NCI-H146 treated with DMSO at 0.1 percent for 48 hours (cell line): ENCODE results near the gene HOXC9.

Experiments
- DNase-seq: peaks from one replicate; lab custom pipeline; 2025; ENCODE audit not compliant: unreplicated experiment; lab: John Stamatoyannopoulos, UW

The HOXC9 gene

GRCh38 chr12:53986686-53987483, 13.1 kb upstream of the HOXC9 start:
- DNase-seq = no peak

- DNase-seq = no peak
Measured at GRCh38 chr12:53987787-53988230, 12.2 kb upstream of the HOXC9 start.

GRCh38 chr12:53988541-53989226, 11.3 kb upstream of the HOXC9 start:
- no peak for DNase-seq

DNA sequence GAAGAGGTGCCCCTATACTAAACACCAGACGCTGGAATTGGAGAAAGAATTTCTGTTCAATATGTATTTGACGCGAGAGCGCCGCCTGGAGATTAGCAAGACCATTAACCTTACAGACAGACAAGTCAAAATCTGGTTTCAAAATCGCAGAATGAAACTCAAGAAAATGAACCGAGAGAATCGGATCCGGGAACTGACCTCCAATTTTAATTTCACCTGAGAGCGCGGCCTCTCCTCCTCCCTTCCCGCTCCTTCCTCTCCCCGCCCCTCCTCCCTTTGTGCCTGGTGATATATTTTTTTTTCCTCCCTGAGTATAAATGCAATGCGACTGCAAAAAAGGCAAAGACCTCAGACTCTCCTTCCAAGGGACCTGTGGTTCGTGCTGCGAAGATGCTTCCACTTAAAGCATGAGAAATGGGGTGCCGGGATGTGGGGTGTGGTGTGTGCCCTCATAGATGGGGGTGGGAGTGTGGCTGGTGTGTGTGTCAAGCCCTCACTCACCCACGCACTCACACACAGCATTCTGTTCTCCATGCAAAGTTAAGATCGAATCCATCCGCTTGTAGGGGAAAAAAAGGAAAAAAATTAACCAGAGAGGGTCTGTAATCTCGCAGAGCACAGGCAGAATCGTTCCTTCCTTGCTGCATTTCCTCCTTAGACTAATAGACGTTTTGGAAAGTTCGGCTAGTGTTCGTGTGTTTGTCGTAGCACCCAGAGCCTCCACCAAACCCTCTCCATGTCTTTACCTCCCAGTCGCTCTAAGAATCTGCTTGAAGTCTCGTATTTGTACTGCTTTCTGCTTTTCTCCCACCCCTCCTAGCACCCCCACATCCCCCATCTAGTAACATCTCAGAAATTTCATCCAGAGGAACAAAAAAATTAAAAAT, 10.5 kb upstream of the HOXC9 start:
- DNase-seq = no peak

DNA sequence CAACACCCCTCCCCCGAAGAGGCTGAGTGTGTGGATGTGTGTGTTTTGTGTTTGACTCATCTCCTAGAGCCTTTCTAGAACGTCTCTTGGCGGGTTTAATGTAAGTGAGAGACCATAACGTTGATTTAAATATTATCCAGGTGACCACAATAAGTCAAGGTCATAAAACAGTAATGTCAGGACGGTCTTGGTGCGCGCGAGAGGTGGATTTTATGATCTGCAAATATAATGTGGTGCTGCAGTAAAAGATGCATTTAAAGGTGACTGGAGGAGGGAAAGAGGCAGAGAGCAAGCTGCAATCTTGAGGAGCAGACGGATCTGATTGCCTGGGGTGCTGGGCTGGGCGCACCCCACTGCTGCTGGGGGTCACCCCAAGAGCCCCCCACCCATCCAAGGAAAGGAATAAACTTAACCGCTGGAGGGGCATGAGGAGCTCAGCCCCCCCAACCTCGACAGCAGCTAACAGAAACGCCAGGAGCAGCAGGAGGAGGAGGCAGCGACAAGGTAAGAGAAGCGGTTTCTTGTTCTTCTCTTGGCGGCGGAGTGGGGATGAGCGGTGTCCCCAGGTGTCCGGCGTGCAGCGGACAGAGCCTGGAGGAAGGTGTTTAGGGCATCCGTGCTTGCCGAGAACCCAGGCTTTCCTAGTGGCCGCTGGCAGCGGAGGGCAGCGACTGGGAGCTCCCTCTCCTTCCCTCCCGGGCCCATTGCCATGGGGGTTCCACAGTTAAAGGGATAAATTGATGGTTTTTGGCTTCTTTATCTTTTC, 9.5 kb upstream of the HOXC9 start:
- no peak for DNase-seq

GRCh38 chr12:53991077-53991460, 8.9 kb upstream of the HOXC9 start:
- DNase-seq = no peak

- DNase-seq = no peak
Measured at GRCh38 chr12:53992377-53992889, 7.5 kb upstream of the HOXC9 start.

DNA sequence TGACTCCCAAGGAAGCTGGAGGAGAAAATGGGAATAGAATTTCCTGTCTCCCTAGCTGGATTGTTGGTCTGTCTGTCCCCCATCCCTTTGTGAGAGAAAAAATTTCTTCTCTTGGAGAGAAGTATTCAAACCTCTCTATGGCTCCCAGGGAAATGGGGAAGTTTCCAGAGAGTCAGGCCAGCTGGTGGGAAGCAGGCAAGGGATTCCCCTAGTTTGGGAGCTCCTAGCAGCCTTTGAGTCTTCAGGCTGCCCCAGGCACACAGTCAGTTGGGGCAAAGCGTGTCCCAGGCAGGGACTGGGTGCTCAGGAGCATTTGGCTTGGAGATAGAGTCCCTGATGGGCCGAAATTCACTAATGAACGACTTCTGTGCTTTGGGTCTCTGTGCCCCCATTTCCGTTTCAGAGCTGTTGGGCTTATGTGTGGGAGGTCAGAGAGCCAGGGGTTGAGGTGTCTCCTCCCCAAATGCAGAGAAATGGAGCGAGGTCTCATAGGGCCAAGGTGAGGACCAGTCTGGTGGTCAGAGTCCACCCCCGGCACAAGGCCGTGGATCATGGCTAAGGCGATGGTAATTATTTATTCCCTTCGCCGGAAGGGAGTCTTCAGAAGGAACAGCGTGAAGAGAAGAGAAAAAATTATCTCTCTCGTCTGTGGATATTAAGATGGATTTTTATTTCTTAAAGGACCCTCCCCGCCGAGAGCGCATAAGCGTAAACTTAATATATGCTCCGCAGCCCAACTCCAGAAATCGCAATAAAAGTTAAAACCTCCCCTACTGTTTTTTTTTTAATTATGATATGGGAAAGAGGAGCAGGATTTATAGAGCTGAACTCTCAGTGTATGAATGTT, 6.6 kb upstream of the HOXC9 start:
- DNase-seq = no peak

GRCh38 chr12:53994009-53994263, 6.0 kb upstream of the HOXC9 start:
- no peak for DNase-seq

DNA sequence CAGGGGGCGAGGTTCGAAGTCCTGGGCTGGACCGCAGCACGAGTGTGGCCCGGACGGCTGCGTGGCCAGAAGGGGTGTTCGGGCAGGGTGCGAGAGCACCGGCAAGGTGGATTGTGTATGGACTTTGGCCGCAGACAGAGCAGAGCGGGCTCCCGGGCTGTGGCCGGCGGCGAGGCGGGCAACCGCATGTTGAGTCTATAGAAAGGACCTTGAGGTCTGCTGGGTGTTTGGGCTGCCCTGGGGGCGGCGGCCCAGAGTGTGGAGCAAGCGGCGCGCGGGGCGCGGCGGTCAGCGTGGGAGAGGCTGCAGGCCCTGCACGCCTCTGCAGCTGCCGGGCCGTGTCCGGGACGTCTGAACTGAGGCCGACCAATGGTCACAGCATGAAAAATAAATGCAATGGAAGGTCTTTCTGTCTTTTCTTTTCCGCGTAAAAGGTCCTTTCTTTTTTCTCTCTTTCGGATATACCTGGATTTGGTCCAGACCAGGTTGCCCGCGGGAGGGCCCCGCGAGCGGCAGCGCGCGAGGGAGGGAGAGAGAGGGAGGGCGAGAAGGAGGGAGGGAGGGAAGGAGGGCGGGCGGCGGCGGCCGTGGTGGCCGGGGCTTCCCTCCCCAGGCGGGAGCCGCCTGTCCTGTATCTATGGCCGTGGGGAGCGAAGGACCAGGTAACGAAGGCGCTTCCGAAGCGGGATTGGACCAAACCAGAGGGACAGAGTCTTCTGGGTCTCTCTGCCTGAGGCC, 5.5 kb upstream of the HOXC9 start:
- no peak for DNase-seq

GRCh38 chr12:53995002-53995377, 5.0 kb upstream of the HOXC9 start:
- no peak for DNase-seq

DNA sequence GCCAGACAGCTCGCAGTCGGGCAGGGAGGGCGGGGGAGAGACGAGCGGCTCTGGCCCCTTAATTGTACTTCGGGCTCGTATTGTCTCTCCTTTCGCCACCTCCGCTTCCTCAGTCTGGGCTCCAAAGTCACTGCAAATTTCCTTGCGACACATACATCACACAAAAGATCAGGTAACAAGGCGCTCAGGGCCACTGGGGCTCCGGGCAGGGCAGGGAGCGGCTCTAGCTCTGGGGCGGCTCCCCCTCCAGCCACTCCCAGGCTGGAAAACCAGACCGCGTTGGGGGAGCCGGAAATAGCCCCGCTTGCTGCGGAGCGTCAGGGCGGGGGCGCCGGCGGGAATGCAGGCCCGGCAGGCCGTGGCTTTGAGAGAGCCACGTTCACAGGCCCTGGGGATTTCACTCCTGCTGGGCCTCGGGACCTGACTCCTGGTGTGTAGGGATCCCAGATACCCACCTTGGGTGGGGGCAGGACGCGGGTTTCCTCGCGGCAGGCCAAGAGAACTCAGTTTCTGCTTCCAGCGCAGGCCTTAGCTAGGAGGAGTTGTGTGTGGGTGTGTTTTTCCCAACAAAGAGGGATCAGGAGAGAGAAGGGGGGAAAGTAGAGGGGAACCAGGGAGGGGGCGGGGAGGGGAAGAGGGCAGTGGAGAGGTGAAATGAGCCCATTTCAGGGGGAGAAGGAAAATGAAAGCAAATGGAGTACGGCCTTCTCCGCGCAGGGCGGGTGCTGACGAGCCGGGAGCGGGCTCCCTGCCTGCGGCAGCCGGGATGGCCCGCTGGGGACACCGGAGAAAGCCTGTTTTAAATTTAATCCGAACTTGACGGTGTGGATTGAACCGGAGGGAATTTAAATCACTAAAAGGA, 4.4 kb upstream of the HOXC9 start:
- DNase-seq = peak; percentile 3

- DNase-seq = no peak
Measured at GRCh38 chr12:53996240-53997203, 3.4 kb upstream of the HOXC9 start.

DNA sequence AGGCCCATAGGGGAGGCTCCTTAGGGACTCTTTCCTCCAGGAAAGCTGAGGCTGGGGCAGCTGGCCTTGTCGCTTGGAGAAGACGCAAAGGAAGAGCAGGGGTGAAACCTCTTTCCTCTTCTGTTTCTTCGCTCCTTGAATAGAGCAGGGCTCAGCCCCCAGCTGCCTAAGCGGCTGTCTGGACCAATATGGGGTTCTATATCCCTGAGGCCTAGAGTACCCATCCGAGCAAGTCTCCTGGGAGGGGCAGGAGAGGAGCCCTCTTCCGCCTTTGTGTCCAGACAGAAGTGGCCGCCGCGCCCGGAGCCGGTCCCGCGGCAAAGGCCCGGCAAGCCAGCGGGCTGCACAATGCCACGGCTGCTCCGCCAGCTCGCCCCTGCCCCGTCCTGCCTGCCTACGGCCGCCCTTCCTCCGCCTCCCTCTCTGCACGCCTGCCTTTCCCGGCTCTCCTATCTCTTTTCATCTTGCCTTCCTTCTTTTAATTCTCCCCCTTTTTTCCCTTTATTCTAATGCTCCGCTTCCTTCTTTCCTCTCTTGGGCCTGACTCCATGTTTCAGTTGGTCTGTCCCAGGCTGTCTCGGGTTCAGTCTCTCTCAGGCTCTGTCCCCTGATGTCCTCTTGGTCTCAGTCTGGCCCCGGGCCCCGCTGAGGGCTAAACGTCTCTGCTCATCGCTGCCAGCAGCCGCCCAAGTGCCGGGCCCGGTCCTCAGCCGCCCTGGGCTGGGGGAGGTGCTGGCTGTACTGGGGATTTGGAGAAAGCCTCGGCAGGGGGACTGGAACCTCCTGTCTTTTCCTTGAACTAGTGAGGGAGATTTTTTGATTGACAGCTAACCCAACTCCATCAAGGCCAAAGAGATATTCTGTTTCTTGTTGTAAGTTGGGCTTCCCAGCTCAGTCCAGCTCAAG, 2.5 kb upstream of the HOXC9 start:
- DNase-seq = no peak

- DNase-seq = no peak
Measured at GRCh38 chr12:53998110-53998899, 1.7 kb upstream of the HOXC9 start.

GRCh38 chr12:53998900-53999236, 1.1 kb upstream of the HOXC9 start:
- no peak for DNase-seq
